NT2/D1 (cell line): ENCODE measurements around the gene LZTR1.

ENCODE experiments used
- SUZ12 ChIP-seq: IDR thresholded peaks from 2 replicates; pipeline ENCODE4 v1.6.1; 2011; ENCODE audit not compliant: insufficient read length, insufficient read depth; ENCODE audit errors: extremely low read depth
- YY1 ChIP-seq: IDR thresholded peaks from 2 replicates; pipeline ENCODE4 v1.6.1; 2011; ENCODE audit not compliant: insufficient read length, insufficient read depth

- TF ChIP-seq YY1 (no peak), SUZ12 (no peak)
These were observed 9.0 kb upstream of the LZTR1 start for GRCh38 chr22:20972933-20973577.
